Measurements from ENCODE around the gene NDUFS8.

NDUFS8 gene

DNA sequence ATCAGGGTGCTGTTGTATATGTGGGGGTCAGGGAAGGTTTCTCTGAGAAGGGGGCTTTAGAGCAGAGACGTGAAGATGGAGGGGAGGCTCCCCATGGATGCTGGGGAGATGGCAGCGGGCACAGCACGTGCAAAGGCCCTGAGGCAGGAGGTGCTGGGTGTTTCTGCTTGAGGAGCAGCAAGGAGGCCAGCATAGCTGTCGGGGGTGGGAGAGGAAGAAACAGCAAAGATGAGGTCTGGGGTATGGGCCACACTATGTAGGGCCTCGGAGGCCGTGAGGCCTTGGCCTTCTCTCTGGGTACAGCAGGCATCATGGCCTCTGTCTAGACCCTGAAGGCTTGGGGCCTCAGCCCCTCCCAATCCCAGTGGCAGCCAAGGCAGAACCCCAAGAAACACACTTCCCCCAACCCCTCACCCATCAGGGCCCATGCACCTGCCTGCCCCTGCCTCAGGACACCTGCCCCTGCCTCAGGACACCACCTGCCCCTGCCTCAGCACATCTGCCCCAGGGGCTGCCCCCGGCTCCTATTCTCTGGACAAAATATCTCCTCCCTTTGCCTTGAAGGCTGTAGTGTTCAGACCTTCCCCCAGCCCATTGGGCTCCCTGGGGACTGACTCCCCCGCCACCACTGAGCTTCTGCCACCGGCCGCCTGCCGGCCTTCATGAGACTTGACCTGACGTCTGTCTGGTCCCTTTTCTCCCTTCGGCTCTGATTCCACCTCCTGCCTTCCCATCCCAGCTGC, 14.1 kb upstream of the NDUFS8 start:
- DNase-seq (ENCODE audit: low spot score): no peak

DNA sequence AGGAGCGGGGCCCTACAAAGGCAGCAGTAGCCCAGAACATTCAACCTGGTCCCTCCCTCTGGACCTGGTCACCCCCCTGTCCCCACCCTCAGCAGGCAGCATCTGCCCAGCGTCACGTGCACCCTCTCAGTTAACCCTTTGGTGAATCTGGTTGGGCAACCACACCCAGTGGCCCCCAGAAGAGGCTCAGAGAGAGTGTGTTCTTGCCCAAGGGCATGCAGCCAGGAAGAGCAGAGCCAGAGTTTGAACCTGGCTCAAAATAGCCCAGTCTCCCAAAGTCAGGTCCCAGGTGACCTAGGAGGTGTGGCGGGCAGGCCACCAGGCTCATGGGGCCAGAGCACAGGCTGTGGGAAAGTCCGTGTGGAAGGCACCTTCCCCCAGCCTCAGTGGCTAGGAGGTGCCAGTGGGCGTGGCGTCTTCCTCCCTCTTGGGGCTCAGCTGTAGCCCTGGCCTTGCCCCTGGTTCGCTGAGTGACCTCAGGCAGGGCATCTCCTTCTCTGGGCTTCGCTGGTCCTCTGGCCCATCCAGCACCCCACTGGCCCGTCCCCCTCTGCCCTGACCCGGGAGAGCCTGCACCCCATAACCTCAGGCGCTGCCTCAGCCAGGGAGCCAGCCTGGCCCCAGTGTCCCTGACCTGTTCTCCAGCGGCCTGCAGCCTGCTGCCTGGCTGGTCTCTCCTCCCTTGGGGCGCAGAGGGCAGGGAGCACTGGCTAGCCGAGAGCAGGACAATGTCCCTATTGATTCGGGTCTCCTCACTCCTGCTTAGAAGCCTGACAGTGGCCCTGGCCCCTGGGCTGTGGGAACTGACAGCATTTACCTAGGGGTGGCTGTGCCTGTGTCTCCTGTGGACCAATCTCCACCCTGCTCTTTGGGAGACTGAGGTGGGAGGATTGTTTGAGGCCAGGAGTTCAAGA, 13.3 kb upstream of the NDUFS8 start:
- no peak for DNase-seq (ENCODE audit: low spot score)

DNA sequence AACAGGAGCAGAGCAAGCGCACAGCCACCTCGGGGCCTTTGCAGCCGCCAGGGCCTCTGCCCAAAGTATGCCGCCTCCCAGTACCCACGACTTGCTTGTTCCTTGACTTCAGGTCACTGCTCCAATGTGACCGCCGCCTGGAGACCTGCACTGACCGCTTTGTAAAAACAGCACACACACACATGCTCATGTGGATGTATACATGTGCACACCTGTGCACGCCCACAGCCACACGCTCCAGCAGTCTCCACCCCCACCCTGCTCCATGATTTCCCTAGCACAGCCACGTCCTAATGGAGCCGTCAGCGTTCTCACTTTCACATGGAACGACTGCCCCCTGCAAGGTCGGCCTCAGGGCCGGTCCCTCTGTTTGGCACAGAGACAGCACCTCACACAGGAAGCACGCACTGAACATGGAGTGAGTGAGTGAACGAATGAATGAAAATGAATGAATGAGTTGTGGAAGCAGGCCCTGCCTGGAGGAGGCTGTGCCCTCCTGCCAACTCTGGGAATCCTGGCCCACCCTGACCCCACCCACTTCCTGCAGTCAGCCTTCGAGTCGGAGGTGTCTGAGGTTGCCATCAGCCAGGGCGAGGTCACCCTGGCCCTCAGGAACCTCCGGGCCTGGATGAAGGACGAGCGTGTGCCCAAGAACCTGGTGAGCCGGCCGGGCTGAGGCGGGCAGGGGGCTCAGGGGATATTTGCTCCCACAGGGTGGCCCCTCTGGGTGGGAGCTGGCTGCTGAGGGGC, 12.3 kb upstream of the NDUFS8 start:
- no peak for DNase-seq (ENCODE audit: low spot score)

DNA sequence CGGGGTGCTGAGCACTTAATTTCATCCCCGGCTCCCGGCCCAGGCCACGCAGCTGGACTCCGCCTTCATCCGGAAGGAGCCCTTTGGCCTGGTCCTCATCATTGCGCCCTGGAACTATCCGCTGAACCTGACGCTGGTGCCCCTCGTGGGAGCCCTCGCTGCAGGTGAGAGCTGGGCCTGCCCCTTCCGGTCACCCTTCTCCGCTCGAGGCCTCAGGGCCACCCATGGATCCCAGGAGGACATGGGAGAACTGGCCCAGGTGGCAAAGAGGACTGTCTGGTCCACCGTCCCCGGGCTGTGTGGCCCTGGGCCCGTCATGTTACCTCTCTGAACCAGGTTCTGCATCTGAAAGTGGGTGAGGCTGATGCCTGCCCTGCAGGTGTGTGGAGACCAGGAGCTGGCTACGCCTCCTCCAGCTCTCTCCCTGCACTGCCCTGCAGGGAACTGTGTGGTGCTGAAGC, 11.7 kb upstream of the NDUFS8 start:
- no peak for DNase-seq (ENCODE audit: low spot score)

DNA sequence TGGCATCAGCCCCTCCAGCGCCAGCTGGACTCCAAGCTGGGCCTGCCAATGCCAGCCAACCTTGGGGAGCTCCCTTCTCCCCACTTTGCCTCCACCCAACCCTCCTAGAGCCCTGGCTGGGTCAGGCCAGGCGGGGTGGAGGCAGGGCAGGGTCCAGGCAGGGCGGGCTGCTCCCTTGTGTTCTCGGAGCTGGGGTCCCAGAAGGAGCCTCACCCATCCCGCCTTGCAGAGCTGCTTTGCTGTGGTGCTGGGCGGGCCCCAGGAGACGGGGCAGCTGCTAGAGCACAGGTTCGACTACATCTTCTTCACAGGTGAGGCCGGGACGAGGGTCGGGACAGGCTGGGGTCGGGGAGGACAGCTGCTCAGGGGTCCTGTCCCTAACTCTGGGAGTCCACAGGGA, 11.0 kb upstream of the NDUFS8 start:
- no peak for DNase-seq (ENCODE audit: low spot score)

DNA sequence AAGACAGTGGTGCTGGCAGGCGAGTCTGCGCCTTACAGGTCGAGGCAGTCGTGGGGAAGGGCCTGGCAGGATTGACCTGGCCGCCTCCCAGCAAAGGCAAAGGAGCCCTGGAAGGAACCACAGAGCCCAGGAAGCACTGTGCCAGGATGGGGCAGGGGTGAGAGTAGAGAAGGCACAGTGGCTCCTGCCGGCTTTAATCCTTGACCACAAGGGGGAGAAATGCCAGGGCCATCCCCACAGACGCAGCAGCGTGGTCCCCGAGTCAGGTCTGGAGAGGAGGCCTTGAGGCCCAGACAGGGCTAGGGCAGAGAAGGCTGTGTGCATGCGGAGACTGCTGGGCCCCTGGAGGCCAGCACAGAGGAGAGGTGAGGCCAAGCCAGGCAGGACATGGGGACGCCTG, 9.9 kb upstream of the NDUFS8 start:
- no peak for DNase-seq (ENCODE audit: low spot score)

DNA sequence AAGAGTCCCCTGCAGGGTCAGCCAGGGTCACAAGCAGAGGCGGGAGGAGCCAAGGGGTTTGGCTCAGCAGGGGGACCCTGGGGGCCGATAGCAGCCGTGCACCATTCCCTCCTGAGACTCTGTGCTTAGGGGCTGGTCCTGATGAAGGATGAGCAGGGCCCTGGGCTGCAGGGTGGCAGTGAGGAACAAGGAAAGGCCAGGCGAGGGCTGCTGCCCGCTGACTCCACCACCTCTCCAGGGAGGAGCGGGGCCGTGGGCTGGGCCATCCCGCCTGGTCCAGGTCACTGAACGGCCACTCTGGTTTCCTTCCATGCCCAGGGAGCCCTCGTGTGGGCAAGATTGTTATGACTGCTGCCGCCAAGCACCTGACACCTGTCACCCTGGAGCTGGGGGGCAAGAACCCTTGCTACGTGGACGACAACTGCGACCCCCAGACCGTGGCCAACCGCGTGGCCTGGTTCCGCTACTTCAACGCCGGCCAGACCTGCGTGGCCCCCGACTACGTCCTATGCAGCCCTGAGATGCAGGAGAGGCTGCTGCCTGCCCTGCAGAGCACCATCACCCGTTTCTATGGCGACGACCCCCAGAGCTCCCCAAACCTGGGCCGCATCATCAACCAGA, 9.2 kb upstream of the NDUFS8 start:
- no peak for DNase-seq (ENCODE audit: low spot score)

DNA sequence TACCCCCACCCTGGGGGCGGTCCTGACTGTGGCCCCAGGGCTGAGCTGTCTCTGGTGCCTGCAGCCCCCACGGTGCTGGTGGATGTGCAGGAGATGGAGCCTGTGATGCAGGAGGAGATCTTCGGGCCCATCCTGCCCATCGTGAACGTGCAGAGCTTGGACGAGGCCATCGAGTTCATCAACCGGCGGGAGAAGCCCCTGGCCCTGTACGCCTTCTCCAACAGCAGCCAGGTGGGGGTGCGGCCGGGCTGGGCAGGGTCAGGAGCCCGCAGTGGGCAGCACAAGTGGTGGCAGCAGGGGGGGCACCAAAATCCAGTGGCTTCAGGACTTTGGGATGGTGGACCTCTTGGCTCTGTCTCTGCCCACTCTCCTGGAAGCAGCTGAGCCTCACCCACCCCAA, 8.0 kb upstream of the NDUFS8 start:
- DNase-seq (ENCODE audit: low spot score): no peak

DNA sequence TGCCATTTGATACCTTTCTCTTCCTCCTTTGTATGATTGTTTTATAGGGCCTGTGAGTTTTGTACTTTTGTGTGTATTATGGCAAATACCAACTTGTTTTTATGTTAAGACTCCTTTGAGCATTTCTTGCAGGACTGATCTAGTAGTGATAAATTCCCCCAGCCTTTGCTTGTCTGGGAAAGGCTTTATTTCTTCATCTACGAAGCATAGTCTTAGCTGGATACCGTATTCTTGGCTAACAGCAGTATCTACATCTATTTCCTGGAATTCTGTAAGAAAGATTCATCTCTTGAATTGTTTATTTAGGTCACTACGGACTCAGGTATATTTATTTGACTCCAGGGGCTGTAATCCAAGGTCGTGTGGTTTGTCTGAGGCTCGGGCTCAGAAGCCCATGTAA, 6.0 kb upstream of the NDUFS8 start:
- no peak for DNase-seq (ENCODE audit: low spot score)

DNA sequence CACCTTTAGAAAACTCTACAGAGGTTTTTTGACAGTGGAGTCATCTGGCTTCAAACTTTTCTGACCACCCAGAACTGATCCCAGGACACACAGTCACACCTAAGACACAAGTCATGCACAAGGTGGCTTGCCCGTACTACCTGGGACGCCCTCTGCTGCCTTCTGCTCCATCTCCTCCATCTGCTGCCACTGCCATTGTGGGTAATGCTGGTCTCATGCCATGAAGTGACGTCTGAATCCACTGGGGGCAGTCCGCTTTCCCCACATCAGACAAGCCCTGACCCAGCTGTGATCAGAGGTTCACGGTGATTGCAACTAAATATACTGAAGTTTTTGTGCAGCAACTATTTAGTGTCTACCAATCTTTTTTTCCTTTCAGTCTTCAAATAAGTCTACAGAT, 5.4 kb upstream of the NDUFS8 start:
- no peak for DNase-seq (ENCODE audit: low spot score)

DNA sequence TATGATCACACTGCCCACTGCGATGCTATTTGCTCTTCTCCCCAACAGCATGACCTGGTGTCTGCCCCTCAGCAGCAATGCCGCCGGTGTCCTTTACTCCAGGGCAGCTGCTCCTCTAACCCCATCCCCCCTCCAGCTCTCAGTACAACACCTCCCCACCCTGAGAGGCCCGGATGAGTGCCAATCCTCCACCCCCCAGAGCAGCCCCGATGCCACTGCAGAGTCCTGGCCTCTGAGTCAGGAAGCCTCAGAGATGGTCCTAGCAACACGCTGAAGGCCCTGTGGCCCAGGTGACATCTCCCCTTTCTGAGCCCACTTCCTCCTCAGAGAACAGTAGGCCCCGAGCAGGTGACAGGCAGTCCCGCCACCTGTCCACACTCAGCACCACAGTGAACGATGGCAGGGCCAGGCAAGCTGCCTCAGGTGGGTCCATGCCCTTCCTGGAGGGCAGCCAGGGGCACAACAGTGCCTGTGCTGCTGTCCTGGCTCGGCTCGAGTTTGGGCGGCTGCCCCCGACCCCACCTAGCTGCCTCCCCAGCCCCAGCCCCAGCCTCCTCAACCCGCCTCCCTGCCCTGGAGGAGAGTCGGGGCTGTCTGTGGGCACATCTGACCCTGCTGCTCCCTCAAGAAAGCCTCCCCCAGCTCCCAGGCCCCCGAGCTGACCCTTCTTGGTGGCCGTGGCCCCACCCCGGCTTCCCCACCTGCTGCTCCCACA, 3.9 kb upstream of the NDUFS8 start:
- DNase-seq (ENCODE audit: low spot score): no peak

DNA sequence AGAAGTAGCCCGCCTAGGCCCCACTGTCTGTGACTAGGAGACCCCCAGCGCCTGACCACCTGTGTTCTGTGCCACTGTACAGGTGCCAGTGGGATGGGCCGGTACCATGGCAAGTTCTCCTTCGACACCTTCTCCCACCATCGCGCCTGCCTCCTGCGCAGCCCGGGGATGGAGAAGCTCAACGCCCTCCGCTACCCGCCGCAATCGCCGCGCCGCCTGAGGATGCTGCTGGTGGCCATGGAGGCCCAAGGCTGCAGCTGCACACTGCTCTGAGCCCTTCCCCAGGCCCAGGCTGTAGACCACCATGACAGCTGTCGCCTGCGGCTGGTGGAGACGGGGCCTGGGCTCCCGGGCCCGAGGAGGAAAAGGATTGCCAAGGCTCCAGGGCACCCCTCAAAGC, 2.8 kb upstream of the NDUFS8 start:
- DNase-seq (ENCODE audit: low spot score): no peak

DNA sequence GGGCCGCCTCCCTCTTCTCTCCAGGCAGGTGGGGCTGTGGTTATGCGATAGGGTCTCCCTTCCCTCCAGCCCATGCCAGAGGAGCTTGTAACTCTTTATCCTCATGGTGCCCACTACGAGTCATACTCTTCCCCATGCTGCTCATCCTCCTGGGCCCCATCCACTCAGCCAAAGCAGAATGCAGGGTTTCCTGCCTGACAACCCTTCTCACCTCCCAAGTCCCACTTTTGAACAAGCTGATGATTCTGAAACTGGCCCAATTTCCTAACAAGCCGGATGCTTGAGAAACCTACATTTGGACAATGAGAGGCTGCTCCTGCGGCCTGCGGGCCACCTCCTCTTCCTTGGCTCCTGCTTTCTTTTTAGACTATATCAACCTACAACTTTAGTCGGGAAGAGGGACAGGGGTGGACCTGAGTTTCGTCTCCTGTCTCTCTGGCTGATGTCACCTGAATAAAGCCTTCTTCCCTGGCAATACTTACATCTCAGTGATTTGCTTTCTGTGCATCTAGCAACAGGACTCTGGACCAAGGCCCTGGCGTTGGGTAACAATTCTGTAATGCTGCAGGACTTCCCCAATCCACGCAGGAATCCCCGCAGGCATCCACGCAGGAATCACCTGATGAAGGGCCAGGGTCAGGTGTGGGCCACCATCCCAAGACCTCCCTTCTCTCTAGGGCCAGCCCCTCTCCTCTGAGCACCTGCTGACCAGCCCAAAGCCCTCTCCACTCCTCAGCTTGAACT, 1.5 kb upstream of the NDUFS8 start:
- DNase-seq (ENCODE audit: low spot score): no peak

DNA sequence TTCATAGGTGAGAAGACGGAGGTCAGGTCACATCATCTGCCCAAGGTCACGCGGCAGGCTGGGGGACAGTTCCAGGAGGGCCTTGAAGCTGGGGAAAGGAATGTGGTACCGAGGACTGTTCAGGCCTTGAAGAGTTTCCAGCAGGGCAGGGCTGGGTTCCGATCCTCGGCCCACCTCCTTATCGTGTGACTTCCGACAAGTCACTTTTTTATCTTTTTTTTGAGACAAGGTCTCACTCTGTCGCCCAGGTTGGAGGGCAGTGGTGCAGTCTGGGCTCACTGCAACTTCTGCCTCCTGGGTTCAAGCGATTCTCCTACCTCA, 623 bp downstream of the NDUFS8 start:
- DNase-seq (ENCODE audit: low spot score): no peak

DNA sequence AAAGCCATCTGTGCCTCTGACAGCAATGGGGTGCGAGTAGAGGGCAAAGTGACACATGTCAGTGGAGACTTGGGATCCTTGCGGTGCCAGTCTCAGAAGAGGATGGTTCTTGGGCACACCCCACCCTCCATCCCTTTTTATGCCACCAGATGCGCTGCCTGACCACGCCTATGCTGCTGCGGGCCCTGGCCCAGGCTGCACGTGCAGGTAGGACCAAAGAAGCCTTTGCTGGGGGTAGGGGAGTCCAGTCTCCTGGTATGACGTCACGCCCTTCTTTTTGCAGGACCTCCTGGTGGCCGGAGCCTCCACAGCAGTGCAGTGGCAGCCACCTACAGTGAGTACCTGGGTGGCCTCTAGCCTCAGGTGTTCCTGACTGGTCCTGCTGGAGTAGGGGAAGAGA, 1.5 kb downstream of the NDUFS8 start:
- no peak for DNase-seq (ENCODE audit: low spot score)

DNA sequence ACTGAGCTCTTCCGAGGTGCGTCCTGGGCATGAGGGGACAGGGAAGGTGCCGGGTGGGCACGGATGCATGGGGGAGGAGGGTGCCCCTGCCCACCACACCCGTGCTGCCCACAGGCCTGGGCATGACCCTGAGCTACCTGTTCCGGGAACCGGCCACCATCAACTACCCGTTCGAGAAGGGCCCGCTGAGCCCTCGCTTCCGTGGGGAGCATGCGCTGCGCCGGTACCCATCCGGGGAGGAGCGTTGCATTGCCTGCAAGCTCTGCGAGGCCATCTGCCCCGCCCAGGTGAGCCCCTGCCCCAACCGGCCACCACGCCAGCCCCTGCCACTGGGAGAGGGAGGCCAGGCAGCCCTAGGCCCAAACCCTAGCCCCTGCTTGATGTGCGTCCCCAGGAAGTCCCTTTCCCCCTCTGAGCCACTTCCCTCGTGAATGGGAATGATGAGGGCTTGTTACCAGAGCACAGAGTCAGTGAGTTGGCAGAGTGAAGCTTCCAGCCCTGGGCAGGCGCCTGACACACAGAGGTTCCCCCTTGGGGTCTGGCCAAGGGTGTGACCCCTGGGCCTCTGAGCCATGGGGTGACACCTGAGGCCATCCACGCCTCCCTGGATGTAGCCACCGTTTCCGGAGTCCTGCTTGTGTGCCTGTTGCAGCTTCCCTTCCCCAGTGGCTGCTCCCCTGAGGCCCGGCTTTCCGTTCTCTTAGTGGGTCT, 2.7 kb downstream of the NDUFS8 start:
- DNase-seq (ENCODE audit: low spot score): no peak

DNA sequence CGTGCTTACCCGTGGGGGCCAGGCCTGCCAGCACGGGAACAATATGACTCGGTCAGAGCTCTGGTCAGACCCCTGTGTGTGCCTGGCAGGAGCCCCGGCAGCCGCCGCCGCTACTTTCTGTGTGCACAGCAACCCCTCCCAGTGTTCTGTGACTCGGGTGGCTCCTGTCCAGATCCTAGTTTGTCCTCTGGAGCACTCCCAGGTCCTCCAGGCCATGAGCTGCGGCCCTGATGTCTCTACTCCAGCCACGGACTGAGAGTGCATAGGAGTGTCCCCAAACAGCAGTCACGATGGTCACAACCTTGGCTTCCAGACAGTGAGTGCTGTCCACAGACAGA, 3.2 kb downstream of the NDUFS8 start:
- DNase-seq (ENCODE audit: low spot score): no peak

DNA sequence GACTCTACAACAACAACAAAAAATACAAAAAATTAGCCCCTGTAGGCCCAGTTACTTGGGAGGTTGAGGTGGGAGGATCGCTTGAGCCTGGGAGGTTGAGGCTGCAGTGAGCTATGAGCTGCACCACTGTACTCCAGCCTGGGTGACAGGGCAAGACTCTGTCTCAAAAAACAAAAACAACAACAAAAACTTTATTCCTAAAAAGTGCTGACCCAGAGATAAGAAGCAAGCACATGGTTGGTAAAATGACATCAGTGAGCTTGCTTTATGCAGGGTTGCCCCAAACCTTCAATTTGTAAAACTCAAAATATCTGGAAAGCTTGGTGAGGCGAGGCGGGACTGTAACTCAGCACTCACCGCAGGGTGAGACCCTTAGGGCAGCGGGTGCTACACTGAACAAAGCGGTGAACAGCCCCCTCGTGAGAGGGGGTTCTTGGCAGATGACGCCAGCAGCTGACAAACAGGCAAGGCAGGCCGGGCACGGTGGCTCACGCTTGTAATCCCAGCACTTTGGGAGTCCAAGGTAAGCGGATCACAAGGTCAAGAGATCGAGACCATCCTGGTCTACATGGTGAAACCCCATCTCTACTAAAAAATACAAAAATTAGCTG, 4.9 kb downstream of the NDUFS8 start:
- DNase-seq (ENCODE audit: low spot score): no peak

DNA sequence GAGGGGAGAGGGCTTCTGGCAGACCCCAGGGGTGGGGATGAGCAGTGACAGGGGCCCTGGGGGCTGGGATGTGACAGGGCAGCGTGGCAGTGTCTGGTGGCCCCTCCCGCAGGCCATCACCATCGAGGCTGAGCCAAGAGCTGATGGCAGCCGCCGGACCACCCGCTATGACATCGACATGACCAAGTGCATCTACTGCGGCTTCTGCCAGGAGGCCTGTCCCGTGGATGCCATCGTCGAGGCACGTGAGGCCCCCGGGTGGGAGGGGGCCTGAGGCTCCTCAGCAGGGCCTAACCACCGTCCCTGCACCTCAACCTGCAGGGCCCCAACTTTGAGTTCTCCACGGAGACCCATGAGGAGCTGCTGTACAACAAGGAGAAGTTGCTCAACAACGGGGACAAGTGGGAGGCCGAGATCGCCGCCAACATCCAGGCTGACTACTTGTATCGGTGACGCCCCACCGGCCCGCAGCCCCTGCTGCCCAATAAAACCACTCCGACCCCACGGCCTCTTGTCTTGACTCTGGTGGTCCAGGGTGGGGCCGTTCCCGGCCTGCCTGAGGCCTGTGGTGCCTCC, 5.7 kb downstream of the NDUFS8 start:
- DNase-seq (ENCODE audit: low spot score): no peak
